GM21723 (cell line): ENCODE results near the gene PACS1.

ENCODE experiments used
- ATAC-seq: cut with Tn5 transposase; IDR thresholded peaks from one replicate; pipeline ENCODE4 v1.9.1; 2021; ENCODE audit warnings: mild to moderate bottlenecking, moderate library complexity; ENCODE audit not compliant: unreplicated experiment

The PACS1 gene

GRCh38 chr11:66281776-66282467 is 211.8 kb downstream of the PACS1 start:
- no peak for ATAC-seq

- peak; percentile 72 for ATAC-seq
Measured at GRCh38 chr11:66282468-66283455, 212.7 kb downstream of the PACS1 start.

GRCh38 chr11:66283461-66284105 is 213.5 kb downstream of the PACS1 start:
- no peak for ATAC-seq

DNA sequence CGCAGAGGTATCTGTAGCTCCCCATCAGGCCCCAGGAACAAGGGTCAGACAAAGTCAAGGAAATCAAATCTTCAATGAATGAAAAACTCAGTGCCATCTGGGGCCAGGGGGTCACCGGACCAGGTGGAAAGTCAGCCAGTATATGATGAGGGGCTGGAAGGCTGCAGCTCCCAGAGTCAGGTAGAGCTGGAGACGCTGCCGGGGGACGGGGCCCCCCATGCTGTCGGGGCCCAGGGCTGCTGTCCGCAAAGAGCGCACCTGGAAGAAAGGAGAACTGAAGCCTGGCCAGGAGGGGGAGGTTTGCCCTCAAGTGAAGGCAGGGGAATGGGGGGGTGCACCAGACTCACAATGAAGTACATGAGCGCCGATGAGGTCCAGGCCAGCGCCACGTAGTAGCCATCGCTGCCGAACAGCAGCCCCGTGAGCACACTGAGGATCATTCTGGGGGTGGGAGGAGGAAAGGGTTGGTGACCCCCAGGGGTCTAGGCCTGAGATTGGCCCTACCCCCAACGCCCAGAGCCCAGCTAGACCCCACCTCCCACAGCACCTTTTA is 214.5 kb downstream of the PACS1 start:
- no peak for ATAC-seq

- ATAC-seq, result no peak
Measured at GRCh38 chr11:66285250-66285947, 215.3 kb downstream of the PACS1 start.

DNA sequence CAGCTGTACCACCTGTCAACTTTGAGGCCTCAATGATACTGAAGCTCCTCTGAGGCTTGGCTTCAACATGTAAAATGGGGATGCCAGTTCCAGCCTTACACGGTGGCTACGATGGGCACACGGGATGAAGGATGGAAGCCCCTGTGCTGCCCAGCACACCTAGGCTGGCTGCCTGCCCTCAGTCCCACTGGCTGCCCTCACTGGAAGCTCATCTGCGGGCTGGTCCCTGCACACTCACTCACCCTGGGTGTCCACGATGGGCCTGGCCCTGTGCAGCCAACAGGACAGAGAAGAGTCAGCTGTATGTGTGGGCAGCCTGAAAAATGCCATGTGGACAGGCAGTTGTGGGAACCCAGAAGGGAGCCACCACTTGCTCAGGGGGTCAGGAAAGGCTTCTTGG is 216.6 kb downstream of the PACS1 start:
- no peak for ATAC-seq

DNA sequence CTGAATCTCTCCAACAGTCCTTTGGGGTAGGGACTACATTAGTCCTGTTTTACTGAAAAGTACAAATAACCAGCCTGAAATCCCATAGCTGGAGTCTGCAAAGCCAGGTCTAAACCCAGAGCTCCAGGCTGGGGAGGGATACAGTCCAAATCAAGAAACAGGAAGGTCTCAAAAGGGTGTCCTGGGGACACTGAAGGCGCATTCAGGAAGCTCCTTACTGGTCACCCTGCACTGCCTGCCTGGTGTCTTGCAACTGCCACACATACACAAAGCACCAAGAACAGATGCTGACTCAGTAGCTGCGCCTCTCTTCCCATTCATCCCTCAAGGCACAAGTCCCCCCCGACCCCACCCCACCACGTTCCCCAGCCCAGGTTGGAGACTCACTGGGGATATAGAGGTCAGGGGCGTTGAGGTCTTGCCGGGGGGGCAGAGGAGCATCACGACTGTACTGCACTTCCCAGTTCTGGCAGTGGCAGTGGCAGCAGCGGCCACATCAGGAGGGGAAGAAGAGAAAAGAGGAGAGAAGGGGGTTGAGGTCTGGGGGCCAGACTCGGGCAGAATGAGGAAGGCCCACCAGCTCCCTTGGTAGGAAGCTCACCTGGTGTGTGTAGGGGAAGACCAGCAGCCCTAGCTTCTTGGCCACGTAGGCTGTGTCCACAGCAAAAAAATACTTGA is 217.3 kb downstream of the PACS1 start:
- ATAC-seq, result no peak

GRCh38 chr11:66287889-66288670 is 218.0 kb downstream of the PACS1 start:
- ATAC-seq, result no peak

DNA sequence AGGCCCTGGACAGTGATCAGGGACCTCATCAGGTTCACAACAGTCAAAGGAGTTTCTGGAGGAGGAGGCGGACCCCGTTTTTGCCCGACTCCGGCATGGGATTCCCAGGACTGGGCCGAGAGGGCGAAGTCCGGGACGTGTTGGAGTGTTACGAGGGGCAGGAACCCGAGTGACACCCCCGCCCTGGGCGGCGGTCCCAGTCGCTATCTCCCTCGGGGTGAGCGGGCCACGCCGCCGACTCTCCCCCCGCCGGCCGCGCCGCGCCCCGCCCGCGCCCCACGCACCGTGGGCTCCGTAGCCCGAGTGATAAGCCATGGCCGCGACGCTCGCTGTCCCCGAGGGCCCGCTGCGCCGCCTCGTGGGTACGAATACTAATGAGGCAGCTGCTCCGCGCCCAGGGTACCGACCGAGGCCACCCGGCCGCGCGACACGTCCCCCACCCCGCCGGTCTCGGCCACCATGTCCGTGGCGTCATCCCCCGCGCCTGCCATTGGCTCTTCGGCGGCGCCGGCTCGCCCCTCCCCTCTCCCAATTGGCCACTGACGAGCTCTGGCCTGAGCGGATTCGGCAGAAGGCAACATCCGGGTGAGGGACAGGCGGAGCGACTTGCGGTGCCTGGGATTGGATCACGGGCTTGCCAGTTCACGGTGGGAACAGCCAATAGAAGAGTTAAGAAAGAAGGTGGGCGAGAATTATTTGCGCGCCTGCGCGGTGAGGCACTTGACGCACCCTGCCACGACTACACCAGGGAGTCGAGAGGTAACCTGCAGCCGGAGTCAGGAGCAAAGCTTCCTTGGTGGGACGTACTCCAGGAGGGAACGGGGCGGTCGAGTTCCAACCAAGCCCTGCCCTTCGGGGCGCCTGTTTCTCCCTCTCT is 218.8 kb downstream of the PACS1 start, which contains the start of gene YIF1A:
YIF1A (minus strand) TSS at position 473 of the 877 bp plus-strand sequence; CDS start at position 315, 158 bp downstream.
- ATAC-seq, result peak; percentile 88

DNA sequence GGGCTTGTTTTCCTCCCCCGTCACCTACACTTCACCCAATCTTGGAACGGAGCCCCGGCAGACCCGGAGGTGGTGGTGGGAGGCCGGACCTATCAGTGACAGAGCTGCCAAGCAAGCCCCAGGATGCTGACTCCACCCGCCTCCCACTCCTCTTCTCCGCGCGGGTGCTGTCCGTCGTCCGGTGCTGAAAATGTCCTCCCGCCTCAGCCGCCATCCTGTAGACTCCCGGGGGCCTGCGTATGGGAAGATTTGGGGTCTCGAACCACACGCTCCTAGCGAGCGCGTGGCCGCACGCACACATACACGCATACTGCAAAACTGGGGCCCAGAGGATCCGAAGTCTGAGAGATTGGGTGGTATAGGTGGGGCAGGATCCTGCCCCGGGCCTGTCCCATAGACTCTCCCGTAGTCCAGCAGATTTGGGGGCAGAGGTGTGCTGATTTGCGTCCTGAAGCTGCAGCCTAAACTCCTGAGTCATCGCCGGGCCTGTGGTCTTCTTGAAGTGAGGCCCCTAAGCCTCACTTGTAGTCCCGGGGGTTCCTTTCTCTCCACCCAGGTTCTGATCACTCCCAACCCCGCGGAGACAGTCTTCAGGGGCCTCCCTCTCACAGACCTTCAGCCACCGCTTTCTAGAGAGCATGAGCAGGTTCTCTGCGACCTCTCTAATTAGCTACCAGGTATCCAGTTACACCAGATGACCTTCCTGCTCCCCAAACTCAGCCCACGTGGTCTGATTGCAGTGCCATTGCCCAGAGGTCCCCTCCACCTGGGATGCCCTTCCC is 219.7 kb downstream of the PACS1 start:
- peak; percentile 39 for ATAC-seq

GRCh38 chr11:66290330-66290621 is 220.2 kb downstream of the PACS1 start:
- no peak for ATAC-seq

GRCh38 chr11:66291303-66291705 is 221.2 kb downstream of the PACS1 start:
- no peak for ATAC-seq

DNA sequence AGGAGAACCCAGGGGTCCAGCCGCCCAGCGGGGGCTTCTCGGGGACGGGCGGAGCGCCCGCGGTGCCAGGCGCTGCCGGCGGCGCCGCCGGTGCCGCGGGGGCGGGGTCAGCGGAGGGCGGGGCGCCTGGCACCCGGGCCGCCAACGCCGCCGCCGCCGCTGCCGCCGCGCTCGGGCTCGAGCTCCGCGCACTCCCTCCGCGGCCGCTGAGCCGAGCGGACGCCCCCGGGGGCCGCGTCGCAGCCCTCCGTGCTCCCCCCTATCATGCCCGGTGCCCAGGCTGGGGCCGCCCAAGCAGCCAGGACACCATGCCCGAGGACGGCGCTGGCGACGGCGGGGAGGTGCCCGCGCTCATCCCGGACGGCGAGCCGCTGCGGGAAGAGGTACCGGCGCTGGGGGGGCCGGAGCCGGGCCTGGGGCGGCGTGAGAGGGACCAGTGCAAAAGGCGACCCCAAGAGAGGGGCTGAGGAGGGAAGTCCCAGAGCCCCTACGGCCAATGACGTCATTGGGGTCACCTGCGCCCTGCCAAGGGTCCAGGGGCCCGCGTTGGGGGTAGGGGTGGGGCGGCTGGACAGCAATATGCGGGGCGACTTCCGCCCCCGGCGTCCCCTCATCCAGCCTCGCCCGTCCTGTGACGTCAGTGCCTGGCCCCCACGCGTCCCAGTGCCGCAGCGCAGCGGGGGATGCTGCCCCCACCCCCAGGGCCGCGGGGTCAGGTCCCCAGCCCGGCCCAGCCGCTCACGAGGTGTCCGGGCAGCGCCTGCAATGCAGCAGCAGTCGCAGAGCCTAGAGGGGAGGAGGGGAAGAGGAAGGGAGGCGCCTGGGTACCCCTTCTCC is 221.9 kb downstream of the PACS1 start, which contains the start of gene TMEM151A:
TMEM151A (plus strand) TSS at position 189 of the 837 bp plus-strand sequence; CDS start at position 309, 120 bp downstream.
- no peak for ATAC-seq

DNA sequence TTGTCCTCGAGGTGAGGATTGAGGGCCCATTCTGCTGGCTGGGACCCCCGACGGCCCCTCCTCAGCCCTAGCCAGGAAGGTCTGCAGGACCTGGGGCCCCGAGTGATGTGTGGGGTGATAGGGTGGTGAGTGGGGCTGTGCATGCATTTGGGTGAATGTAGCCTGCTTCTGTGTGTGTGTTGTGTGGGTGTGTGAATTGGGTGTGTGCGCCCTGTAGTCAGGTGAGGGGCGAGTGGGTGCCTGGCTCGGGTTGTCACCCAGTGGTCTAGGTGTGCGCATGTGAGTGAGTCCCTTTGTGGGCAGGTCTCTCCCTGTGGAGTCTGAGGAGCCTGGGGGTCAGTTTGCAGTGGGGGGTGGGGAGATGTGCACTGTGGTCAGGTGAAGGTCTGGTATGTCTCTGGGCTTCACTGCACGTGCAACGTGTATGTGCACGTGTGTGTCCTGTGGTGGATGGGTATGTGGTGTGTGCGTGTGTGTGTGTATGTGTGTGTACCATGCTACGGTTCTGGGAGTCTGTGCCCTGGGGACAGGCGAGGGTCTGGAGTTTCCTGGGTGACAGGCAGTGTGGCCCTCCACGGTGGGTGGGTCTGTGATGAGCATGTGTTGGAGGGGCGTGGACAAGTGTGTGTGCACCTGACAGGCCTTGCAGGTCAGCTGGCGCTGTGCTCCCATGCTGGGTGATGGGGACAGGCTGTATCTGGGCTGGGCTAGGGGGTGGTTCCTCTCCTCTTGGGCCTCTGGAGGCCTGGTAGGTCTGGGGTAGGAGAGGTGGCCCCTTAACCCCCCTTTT is 222.7 kb downstream of the PACS1 start:
- ATAC-seq, result no peak

GRCh38 chr11:66293352-66293751 is 223.3 kb downstream of the PACS1 start:
- ATAC-seq, result no peak
